ENCODE data around the gene COA8. TPM values are rescaled to one million over a fixed set of nuclear protein-coding genes. Genes with fewer than 3 reads are reported as not detected.

The COA8 gene
- total and polyA plus RNA-seq, 4 donors, result 27.6 to 71.7 (median 38.8) TPM

DNA sequence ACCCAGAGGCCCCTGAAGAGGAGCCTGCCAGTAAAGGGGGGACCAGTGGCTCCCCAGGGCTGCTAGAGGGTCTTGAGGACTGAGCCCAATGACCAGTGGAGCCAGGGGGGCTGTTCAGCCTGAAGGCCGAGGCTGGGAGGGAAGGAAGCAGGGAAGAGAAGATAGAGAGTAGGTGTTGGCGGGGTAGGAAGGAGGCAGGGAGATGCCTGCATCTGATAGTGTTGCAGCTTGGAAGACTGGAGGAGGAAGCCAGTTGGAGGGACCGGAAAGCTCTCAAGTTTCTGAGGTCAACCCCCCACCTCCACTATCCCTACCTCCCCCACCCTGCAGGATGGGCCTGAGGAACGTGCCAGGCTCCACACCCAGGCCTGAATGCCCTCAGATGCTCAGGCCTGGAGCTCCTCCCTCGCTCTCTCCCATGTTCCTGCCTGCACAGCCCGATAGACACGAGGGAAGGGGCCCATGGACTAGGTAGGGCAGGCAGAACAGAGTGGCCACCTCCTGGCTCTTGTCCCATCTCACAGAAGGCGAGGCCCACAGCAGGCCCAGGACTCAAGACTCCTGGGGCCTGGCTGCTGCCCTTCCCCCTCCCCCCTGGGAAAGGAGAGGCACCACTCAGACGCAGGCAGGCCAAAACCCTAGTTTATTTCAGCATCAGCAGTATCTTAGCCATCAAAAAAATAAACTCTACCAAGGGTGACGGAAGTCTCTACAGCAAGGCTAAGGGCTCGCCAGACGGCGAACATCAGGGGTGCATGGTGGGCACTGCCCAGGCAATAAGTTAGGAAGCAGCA lies 43.5 kb upstream of the COA8 start:
- WGBS, 2 donors, result 33 to 35% methylated on average over 10 to 13 of the region's 13 CpGs
- no peaks in the 10 kb centered on the region for H3K4me1 ChIP-seq (ENCODE audit: control insufficient read depth in 1 of 2, insufficient read depth in 2 of 2, low read length in 2 of 2)

DNA sequence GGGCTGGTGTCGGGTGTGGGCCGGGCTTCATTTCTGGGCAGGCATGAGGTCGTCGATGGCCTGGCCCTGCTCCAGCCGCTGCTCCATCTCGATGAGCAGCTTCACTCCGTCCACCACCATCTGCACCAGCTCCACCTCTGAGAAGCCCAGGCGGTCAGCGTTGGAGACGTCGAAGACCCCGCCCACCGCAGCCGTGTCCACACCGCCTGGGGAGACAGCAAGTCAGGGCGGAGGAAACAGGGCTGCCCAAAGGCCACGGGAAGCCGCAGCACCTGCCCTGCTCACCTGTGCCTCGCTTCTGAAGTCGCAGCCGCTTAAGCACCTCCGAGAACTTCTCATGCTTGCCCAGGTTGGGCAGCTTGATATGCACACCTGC lies 42.9 kb upstream of the COA8 start:
- H3K4me3 ChIP-seq (ENCODE audit: low read length in 2 of 2), result no peak overlapping the region
- H3K27ac ChIP-seq (ENCODE audit: low read depth in 1 of 2, low read length in 2 of 2), result no peak overlapping the region
- H3K27me3 ChIP-seq (ENCODE audit: control insufficient read depth in 1 of 2, insufficient read depth in 2 of 2, low read length in 1 of 2), result no peaks in the 10 kb centered on the region
- 65 to 66% methylated on average over 22 of the region's 22 CpGs for WGBS, 2 donors
- peak; percentile 60 to 81 for DNase-seq
- H3K9me3 ChIP-seq (ENCODE audit: control insufficient read depth, low read length), result no peaks in the 10 kb centered on the region
- H3K4me1 ChIP-seq (ENCODE audit: control insufficient read depth in 1 of 2, insufficient read depth in 2 of 2, low read length in 2 of 2), result no peaks in the 10 kb centered on the region
- intact Hi-C loops (cut with DNase I), result loop anchor here (2.0 kb wide), 1 partner anchor 27 kb away; no protein-coding TSS in a partner anchor
- ATAC-seq (ENCODE audit: low FRiP score), result no peak
- H3K36me3 ChIP-seq (ENCODE audit: control insufficient read depth in 1 of 2, insufficient read depth in 2 of 2, low read length in 1 of 2), result no peaks in the 10 kb centered on the region

More for the DNA sequence above, 43.5 kb upstream of the COA8 start:
- intact Hi-C loops (cut with DNase I), result loop anchor here (2.0 kb wide), 1 partner anchor 28 kb away; no protein-coding TSS in a partner anchor
- Histone ChIP-seq H3K27ac (ENCODE audit: low read depth in 1 of 2, low read length in 2 of 2) (peak overlapping the region in 1 of 2 donors; percentile 7), H3K36me3 (ENCODE audit: control insufficient read depth in 1 of 2, insufficient read depth in 2 of 2, low read length in 1 of 2) (no peaks in the 10 kb centered on the region), H3K4me3 (ENCODE audit: low read length in 2 of 2) (no peak overlapping the region), H3K27me3 (ENCODE audit: control insufficient read depth in 1 of 2, insufficient read depth in 2 of 2, low read length in 1 of 2) (no peaks in the 10 kb centered on the region), H3K9me3 (ENCODE audit: control insufficient read depth, low read length) (no peaks in the 10 kb centered on the region)
- ATAC-seq (ENCODE audit: low FRiP score) (no peak), DNase-seq (peak; percentile 49 to 75)

DNA sequence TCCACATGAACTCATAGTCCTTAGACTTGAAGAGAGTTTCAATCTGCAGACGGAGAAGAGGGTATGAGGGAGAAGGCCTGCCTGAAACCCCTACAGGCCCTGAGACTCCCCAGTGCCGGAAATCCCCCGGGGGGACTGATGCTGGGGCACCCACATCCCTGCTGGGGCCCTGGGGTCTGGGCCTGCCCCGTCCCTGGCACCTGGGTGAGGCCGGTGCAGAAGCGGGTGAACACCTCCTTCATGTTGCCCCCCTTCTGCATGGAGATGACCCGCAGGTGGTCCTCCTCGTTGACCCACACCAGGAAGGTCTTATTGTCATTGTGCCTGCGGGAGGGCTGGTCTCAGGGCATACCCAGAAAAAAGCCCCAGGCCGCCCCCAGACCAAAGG lies 42.5 kb upstream of the COA8 start:
- ATAC-seq (ENCODE audit: low FRiP score) (no peak), DNase-seq (peak in 1 of 2 donors; percentile 73)
- H3K36me3 ChIP-seq (ENCODE audit: control insufficient read depth in 1 of 2, insufficient read depth in 2 of 2, low read length in 1 of 2), result no peaks in the 10 kb centered on the region
- no peaks in the 10 kb centered on the region for H3K27me3 ChIP-seq (ENCODE audit: control insufficient read depth in 1 of 2, insufficient read depth in 2 of 2, low read length in 1 of 2)
- intact Hi-C loops (cut with DNase I), result no loop called here
- H3K27ac ChIP-seq (ENCODE audit: low read depth in 1 of 2, low read length in 2 of 2), result no peak overlapping the region
- WGBS, 2 donors, result 66 to 68% methylated on average over 10 of the region's 10 CpGs
- no peaks in the 10 kb centered on the region for H3K9me3 ChIP-seq (ENCODE audit: control insufficient read depth, low read length)
- no peaks in the 10 kb centered on the region for H3K4me1 ChIP-seq (ENCODE audit: control insufficient read depth in 1 of 2, insufficient read depth in 2 of 2, low read length in 2 of 2)
- H3K4me3 ChIP-seq (ENCODE audit: low read length in 2 of 2), result no peak overlapping the region

DNA sequence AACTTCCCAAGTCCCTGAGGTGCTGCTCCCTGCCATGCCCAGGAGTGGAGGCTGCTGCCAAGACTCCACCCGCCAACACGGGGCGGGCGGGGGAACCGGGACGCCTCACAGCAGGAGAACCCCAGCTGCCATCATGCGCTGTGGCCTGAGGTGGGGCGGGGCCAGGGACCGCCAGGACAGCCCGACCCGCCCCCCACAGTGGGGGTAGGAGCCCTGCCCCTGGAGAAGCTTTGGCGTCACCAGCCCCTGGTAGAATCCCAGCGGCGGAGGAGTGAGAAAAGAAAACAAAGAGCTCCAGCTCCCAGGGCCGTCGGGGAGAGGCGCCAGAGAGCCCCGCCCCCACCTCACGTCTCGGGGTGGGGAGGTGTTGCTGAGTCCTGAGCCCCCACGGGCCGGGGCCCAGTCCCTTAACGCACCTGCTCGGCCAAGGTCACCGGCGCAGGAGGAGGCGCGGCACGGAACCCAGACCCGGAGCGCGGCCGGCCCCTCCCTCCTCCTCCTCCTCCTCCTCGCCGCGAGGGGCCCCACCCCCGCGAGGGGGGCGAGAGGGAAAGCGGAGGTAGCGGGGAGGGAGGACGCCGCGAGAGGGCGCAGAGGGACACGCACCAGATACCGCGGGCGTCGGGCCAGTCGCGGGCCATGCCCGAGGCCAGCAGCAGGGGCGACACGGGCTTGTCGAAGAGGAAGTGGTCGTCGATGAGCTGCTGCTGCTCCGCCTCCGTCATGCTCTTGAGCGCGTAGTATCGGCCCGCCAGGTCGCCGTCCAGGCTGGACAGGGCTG lies 41.9 kb upstream of the COA8 start:
- WGBS, 2 donors, result 1% methylated on average over 50 to 66 of the region's 66 CpGs
- intact Hi-C loops (cut with DNase I), result no loop called here
- H3K4me3 ChIP-seq (ENCODE audit: low read length in 2 of 2), result peak overlapping the region; percentile 9 to 12

DNA sequence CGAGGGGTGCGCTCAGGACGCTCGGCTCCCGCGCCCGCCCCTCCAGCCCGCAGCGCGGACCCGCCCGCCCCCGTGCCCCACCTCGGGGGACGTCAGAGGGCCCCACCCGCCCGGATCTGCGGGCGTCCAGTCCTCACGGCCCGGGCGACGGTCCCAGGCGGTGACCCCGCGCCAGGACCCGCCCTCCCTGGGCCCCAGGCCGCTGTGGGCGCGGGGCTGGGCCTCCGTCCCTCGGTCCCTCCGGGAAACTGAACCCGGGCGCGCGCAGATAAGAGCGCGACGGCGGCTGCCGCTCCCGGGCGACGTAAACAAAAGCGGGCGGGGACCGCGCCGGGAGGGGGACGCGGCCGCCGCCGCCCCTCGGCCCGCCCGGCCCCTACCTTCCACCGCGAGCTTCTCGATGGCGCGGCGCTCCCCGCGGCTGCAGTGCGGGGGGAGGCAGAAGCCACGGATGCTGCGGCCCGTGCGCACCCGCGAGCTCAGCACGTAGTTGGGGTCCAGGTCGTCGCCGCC lies 41.3 kb upstream of the COA8 start:
- Histone ChIP-seq H3K4me3 (ENCODE audit: low read length in 2 of 2) (peak overlapping the region; percentile 2 to 12), H3K9me3 (ENCODE audit: control insufficient read depth, low read length) (no peaks in the 10 kb centered on the region), H3K36me3 (ENCODE audit: control insufficient read depth in 1 of 2, insufficient read depth in 2 of 2, low read length in 1 of 2) (no peaks in the 10 kb centered on the region), H3K4me1 (ENCODE audit: control insufficient read depth in 1 of 2, insufficient read depth in 2 of 2, low read length in 2 of 2) (no peaks in the 10 kb centered on the region), H3K27ac (ENCODE audit: low read depth in 1 of 2, low read length in 2 of 2) (peak overlapping the region in 1 of 2 donors; percentile 43), H3K27me3 (ENCODE audit: control insufficient read depth in 1 of 2, insufficient read depth in 2 of 2, low read length in 1 of 2) (no peaks in the 10 kb centered on the region)
- peak; percentile 73 for ATAC-seq (ENCODE audit: low FRiP score)
- intact Hi-C loops (cut with DNase I), result no loop called here
- 1 to 2% methylated on average over 42 to 77 of the region's 77 CpGs for WGBS, 2 donors
- peak in 1 of 2 donors; percentile 50 for DNase-seq

More for the DNA sequence above, 41.9 kb upstream of the COA8 start:
- Histone ChIP-seq H3K4me1 (ENCODE audit: control insufficient read depth in 1 of 2, insufficient read depth in 2 of 2, low read length in 2 of 2) (no peaks in the 10 kb centered on the region), H3K27ac (ENCODE audit: low read depth in 1 of 2, low read length in 2 of 2) (no peak overlapping the region), H3K27me3 (ENCODE audit: control insufficient read depth in 1 of 2, insufficient read depth in 2 of 2, low read length in 1 of 2) (no peaks in the 10 kb centered on the region), H3K36me3 (ENCODE audit: control insufficient read depth in 1 of 2, insufficient read depth in 2 of 2, low read length in 1 of 2) (no peaks in the 10 kb centered on the region), H3K9me3 (ENCODE audit: control insufficient read depth, low read length) (no peaks in the 10 kb centered on the region)
- ATAC-seq (ENCODE audit: low FRiP score) (peak; percentile 70), DNase-seq (peak; percentile 82 to 93)

DNA sequence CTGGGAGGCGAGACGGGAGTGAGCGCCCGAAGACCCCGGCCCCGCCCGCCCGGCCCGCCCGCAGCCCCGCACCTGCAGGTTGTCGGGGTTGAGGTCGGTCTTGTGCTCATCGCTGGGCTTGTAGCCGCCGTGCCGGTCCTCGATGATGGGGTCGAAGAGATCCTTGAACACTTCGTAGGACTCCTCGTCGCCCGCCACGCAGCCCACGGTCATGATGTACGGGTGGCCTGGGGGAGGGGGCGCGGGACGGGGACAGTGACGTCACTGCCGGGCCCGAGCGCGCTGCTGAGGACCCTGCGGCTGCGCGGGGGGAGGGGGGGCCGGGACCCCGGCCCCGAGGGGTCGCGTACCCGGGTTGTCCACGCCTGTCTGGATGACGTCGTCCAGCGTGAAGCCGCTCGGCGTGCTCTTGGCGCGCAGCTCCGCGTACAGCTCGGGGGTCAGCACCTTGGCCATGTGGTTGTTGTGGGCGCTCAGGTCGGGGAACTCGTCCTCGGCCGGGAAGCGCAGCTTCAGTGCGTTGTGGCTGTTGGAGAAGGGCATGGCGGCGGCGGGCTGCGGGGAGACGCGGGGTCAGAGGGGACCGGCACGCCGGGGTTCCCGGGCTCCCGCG lies 40.7 kb upstream of the COA8 start:
- ATAC-seq (ENCODE audit: low FRiP score) (no peak), DNase-seq (peak; percentile 62 to 85)
- H3K27ac ChIP-seq (ENCODE audit: low read depth in 1 of 2, low read length in 2 of 2), result peak overlapping the region in 1 of 2 donors; percentile 43
- H3K4me3 ChIP-seq (ENCODE audit: low read length in 2 of 2), result peak overlapping the region; percentile 2 to 12
- no peaks in the 10 kb centered on the region for H3K27me3 ChIP-seq (ENCODE audit: control insufficient read depth in 1 of 2, insufficient read depth in 2 of 2, low read length in 1 of 2)
- WGBS, 2 donors, result 0 to 1% methylated on average over 50 to 74 of the region's 74 CpGs
- H3K9me3 ChIP-seq (ENCODE audit: control insufficient read depth, low read length), result no peaks in the 10 kb centered on the region
- intact Hi-C loops (cut with DNase I), result no loop called here
- no peaks in the 10 kb centered on the region for H3K36me3 ChIP-seq (ENCODE audit: control insufficient read depth in 1 of 2, insufficient read depth in 2 of 2, low read length in 1 of 2)
- H3K4me1 ChIP-seq (ENCODE audit: control insufficient read depth in 1 of 2, insufficient read depth in 2 of 2, low read length in 2 of 2), result no peaks in the 10 kb centered on the region

DNA sequence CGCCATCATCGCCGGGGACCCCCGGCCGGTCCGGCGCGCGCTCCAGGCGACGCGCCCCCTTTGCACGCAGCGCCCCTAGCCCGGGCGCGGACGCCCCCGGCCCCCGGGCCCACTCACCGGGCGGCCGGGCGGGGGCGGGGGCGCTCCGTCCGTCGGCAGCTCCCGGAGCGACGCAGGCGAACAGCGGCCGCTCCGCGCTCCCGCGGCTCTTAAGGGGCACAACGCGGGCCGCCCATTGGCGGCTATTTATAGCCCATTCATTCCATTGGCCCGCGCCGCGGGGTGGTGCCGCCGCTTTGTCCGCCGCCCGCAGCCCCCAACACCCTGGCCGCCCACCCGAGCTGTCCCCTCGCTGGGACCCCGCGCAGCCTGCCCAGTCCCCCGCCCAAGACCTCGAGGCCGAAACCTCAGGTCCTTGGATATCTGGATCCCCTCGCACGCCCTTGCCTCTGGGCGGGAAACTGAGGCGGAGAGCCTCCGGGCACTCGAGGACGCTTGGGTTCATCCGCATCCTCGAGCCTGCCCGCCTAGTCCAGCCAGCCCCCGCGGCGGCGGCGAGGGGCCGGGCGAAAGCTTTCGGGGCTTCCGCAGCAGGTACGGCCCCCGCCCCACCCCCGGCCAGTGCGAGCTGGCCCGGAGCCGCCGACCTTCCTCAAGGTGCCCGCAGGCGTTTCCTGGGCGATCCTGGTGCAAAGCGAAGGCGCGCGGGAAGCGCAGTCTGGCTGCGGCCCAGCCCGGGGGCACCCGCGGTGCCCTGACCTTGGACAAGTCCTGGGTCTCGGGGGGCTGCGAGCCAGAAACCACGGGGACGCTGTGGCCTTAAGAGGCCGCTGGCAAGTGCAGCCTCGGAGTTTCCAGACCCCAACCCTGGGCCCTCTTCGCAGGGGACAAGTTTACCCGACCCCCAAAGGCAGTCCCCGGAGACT lies 39.8 kb upstream of the COA8 start, which contains the start of gene CKB:
Gene CKB (minus strand): TSS at position 182 of the 926 bp plus-strand sequence. CDS start 337 bp downstream, outside the sequence.
- H3K4me1 ChIP-seq (ENCODE audit: control insufficient read depth in 1 of 2, insufficient read depth in 2 of 2, low read length in 2 of 2), result no peaks in the 10 kb centered on the region
- ATAC-seq (ENCODE audit: low FRiP score), result no peak

More for the DNA sequence above, 39.8 kb upstream of the COA8 start, which contains the start of gene CKB:
- Histone ChIP-seq H3K27me3 (ENCODE audit: control insufficient read depth in 1 of 2, insufficient read depth in 2 of 2, low read length in 1 of 2) (no peaks in the 10 kb centered on the region), H3K36me3 (ENCODE audit: control insufficient read depth in 1 of 2, insufficient read depth in 2 of 2, low read length in 1 of 2) (no peaks in the 10 kb centered on the region), H3K4me3 (ENCODE audit: low read length in 2 of 2) (peak within 1 kb of the TSS; percentile 2 to 12), H3K27ac (ENCODE audit: low read depth in 1 of 2, low read length in 2 of 2) (peak within 1 kb of the TSS in 1 of 2 donors; percentile 43), H3K9me3 (ENCODE audit: control insufficient read depth, low read length) (no peaks in the 10 kb centered on the region)
- intact Hi-C loops (cut with DNase I), result no loop called here
- 11 to 16% methylated on average over 62 to 107 of the region's 107 CpGs for whole genome bisulfite sequencing, 2 donors
- peak; percentile 58 to 92 for DNase-seq

All from aorta (tissue), 5 donors.